HEK293T (cell line): Measurements from ENCODE around the gene AGAP1.

Experiments
- ARNT ChIP-seq: fragments of 450-650 bp; IDR thresholded peaks from 2 replicates; pipeline ENCODE4 v1.6.1; 2017; ENCODE audit warnings: mild to moderate bottlenecking
- BHLHE40 ChIP-seq: fragments of 450-650 bp; IDR thresholded peaks from 2 replicates; pipeline ENCODE4 v1.6.1; 2016; ENCODE audit warnings: mild to moderate bottlenecking, moderate library complexity, borderline replicate concordance
- CTBP1 ChIP-seq: fragments of 450-650 bp; IDR thresholded peaks from 2 replicates; pipeline ENCODE4 v1.6.1; 2016; ENCODE audit warnings: borderline replicate concordance
- ELF4 ChIP-seq: fragments of 450-650 bp; IDR thresholded peaks from 2 replicates; pipeline ENCODE4 v1.6.1; 2017; ENCODE audit warnings: antibody characterized with exemption
- FOXA1 ChIP-seq: fragments of 450-650 bp; IDR thresholded peaks from 2 replicates; pipeline ENCODE4 v1.6.1; 2016; ENCODE audit warnings: mild to moderate bottlenecking
- FOXM1 ChIP-seq: fragments of 450-650 bp; IDR thresholded peaks from 2 replicates; pipeline ENCODE4 v1.6.1; 2017; ENCODE audit warnings: mild to moderate bottlenecking, borderline replicate concordance
- HDGF ChIP-seq: fragments of 450-650 bp; IDR thresholded peaks from 2 replicates; pipeline ENCODE4 v1.6.1; 2017; ENCODE audit warnings: antibody characterized with exemption, borderline replicate concordance
- LEF1 ChIP-seq: fragments of 450-650 bp; IDR thresholded peaks from 2 replicates; pipeline ENCODE4 v1.6.1; 2017; ENCODE audit warnings: mild to moderate bottlenecking, borderline replicate concordance
- NFRKB ChIP-seq: fragments of 450-650 bp; IDR thresholded peaks from 2 replicates; pipeline ENCODE4 v1.6.1; 2016; ENCODE audit warnings: mild to moderate bottlenecking, moderate library complexity
- PKNOX1 ChIP-seq: fragments of 450-650 bp; IDR thresholded peaks from 2 replicates; pipeline ENCODE4 v1.6.1; 2016
- SP1 ChIP-seq: fragments of 450-650 bp; IDR thresholded peaks from 2 replicates; pipeline ENCODE4 v1.6.1; 2017
- SUZ12 ChIP-seq: fragments of 450-650 bp; IDR thresholded peaks from 2 replicates; pipeline ENCODE4 v1.6.1; 2016; ENCODE audit warnings: mild to moderate bottlenecking
- TARDBP ChIP-seq: fragments of 450-650 bp; IDR thresholded peaks from 2 replicates; pipeline ENCODE4 v1.6.1; 2016
- ZNF384 ChIP-seq: fragments of 450-650 bp; IDR thresholded peaks from 2 replicates; pipeline ENCODE4 v1.6.1; 2016

DNA sequence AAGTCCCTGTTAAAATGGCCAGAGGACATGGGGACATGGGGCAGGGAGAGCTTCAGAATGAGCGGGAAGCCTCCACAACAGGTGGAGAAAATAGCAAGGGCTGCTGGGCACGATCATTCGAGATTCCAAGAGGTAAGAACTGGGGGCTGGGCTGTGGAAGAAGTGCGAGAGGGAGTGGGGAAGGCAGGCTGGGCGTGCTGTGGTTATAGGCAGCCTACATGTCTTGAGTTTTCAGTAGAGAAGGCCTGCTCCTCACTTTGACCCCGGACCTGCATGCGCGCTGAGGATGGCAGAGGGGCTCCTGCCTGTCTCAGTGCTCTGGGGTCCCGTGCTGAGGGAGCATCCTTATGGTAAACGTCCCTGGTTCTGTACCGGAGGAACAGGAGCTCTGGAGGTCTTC, 115.5 kb downstream of the AGAP1 start:
- TF ChIP-seq ELF4 (no peak), BHLHE40 (no peak), NFRKB (no peak), TARDBP (no peak), SP1 (no peak), PKNOX1 (no peak), SUZ12 (no peak), CTBP1 (no peak), ZNF384 (no peak), ARNT (no peak), LEF1 (no peak), FOXA1 (no peak), HDGF (no peak), FOXM1 (no peak)
